GM10847 (cell line): ENCODE measurements around the gene IQCK.

Experiments
- POLR2A ChIP-seq: IDR thresholded peaks from 2 replicates; pipeline ENCODE4 v1.6.1; 2011; ENCODE audit not compliant: insufficient read length; ENCODE audit errors: extremely low read depth

Gene IQCK

DNA sequence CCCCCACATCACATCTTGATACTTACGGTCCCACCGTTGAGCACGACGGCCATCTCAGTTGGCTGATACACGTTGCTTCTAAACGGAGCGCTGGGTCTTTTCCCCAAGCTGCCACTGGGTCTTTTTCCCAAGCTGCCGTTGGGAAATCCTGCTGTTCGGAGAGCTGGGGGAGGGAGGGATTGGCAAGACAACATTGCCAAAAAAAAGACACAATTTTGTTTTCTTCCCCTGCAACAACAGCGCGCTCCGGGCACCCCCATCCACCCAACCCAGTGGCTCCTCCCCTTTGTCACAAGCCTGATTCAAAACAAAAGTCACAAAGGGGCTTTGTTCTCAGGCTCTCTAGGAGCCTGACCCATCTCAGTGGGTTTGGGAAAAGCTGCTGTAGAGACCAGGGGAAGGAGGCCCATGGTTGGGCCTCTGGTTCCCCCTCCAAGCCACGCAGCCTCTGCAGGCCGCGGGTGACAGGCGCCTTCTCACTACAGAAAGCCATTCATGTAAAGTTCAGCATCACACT is 143.8 kb downstream of the IQCK start:
- no peak for TF ChIP-seq POLR2A

DNA sequence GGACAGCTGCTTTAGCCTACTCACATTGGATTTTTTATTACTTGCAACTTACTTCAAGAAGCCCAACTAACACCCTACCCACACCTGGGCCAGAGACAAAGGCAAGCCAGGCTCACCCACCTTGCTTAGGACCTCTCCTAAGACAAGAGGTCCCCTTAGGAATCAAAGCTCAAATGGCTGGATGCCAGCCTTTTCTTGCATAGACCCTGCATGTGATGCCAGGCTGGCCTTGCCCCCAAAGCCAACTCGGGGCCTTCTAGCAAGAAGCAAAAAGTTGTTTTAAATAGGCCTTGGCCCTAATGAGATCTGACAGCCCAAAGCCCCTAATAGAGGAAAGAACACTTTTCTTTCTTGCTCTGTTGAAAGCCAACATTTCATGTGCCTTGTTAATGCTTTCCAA is 145.9 kb downstream of the IQCK start:
- TF ChIP-seq POLR2A, result no peak

DNA sequence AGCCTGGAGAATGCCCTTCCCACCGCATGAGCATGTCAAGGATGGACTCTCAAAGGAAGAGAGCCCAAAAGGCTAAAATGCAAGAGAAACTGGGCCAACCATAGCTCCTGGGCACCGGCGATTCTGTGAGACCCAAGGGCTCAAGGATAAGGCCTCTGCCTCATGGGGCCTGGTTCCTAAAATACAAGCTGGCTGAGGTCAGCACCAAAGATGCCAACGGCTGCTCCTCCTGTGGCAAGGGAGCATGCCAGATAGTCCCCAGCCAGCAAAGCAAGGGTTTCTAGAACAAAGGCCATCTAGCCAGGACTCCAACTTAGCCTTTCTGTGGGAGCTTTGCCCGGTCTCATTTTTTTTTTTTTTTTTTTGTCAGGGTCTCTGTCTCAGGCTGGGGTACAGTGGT is 146.5 kb downstream of the IQCK start:
- no peak for TF ChIP-seq POLR2A

DNA sequence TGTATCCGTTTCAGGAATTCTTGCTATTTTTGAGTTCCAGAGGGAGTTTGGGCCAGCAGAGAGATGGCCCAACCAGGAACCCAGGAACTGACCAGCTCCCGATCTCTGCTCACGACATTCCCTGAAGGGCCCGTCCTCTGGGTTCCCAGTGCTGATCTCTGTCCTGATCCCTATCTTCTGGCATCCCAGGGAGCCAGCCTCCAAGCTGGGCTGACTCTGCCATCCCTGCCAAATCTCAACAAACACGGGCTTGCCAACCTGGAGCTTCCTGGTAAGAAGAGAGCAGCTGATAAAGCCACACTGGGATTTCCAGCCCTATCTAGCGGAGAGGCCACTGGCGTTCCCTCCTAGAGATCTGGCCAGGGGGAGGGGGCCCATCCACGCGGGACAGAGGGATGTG is 150.3 kb downstream of the IQCK start:
- TF ChIP-seq POLR2A, result no peak

DNA sequence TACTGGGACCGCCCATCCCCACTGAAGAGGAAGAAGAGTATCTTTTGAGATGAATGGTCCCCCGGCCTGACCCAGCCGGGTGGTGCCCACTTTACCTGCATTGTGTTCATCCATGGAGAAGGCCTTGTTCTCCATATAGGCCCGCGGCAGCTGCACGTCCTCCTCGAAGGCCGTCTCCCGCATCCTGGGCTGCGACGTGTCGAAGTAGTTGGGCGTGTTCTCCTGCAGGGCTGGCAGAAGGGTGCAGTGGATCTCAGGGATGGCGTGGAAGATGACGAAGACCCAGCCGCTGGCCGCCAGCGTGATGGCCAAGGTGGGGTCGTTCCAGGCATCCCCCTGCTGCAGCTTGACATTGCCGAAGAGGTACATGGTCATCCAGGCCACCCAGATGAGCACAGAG is 153.7 kb downstream of the IQCK start:
- TF ChIP-seq POLR2A, result no peak

DNA sequence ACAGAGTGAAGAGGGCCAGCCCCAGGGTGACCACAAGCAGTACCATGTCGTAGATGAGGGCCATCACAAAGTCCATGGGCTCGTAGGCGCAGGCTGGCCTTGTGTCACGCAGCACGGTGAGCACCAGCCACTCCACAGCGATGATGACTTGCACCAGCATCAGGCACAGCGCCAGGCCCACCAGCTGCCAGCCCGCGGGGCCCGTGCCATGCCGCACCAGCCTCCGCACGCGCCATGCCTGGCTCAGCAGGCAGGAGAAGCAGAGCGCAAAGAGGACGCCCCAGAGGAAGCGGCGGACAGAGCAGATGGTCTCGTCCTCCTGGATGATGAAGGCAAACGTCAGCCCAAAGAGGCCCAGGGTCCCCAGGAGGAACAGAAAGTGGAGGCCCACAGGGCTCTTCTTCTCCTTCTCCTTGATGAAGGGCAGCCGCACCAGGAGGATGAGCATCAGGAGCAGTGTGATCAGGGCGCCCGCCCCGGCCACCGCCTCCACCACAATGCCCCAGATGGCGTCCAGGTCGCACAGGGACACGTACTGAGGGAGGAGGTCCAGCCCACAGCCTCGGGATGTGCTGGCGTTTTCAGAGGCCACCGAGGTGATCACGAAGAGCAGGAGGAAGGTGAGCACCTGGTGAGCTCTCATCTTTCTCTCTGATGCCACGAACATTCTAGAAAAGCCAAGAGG is 154.2 kb downstream of the IQCK start:
- no peak for TF ChIP-seq POLR2A

DNA sequence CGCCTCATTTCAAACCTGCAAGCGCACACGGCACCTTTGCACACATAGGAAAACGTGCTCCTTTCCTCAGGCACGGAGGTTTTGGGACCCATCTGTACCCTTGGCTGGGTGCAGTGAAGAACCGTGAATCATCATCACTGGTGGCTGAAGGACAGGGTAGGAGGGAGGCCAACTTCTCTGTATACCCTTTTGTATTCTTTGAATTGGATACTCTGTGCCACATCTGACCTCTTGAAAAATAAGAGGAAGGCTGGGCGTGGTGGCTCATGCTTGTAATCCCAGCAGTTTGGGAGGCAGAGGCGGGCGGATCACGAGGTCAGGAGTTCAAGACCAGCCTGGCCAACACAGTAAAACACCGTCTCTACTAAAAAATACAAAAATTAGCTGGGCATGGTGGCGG is 154.9 kb downstream of the IQCK start:
- TF ChIP-seq POLR2A, result no peak

DNA sequence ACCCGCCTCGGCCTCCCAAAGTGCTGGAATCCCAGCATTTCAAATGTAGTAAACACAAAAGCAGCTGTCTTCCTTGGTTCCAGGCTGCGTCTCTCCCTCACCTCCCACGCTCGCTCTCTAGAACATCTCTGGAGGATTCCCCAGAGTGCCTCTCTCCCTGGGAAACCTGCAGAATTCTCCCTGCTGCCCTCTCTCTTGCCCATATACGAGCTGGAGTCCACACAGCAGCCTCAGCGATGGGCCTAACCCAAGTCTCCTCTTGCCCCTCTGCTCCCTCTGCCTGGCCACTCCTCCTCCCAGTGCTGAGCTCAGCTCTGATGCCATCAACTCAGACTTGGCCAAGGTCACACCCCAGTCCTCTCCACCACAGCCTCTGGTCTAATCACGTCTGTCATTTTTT is 156.0 kb downstream of the IQCK start:
- no peak for TF ChIP-seq POLR2A

DNA sequence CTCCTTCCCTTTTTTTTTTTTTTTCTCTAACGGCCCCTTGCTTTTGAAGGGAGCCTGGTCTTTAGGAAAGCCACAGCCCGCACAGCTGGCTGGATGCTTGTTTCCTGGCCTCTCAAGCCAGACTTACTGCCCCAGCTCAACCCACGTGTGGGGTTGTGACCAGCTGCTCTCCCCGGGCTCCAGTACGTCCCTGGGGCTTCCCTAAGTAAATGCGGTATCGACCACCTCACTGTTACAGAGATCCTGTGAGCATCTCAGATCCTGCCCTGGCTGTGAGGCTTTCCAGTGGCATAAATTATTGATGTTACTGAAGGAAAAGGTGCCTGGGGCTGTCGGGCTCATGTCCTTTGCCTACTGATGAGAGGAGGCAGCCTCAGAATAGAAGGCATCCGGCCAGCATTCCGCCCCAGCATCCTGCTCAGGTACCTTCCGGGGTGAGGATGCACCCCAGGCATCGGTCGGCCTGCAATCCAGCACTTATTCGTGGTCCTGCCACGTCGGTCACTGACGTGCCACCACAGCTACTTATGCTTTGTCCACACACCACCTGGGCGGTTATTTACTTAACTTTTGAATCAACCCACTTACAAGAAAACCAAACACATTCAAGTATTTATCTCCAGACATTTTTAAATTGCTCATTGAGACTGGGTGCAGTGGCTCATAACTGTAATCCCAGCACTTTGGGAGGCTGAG is 156.9 kb downstream of the IQCK start:
- no peak for TF ChIP-seq POLR2A

DNA sequence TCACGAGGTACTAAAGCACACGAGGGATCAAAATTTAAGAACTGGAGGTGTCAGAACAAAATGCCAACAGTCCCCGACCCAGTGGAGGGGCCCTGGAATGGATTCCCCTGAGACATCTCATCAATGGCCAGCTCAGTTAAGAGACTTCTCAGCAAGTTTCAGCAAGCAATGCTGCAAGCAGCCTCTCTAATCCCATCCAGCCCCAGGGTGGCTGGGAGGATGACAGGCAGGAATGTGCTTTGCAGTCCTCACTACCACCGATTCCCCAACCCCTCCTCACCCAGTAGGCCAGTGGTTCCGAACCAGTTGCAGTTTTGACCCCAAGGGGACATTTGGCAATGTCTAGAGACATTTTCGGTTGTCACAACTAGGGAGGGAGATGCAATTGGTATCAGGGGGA is 157.8 kb downstream of the IQCK start:
- no peak for TF ChIP-seq POLR2A

DNA sequence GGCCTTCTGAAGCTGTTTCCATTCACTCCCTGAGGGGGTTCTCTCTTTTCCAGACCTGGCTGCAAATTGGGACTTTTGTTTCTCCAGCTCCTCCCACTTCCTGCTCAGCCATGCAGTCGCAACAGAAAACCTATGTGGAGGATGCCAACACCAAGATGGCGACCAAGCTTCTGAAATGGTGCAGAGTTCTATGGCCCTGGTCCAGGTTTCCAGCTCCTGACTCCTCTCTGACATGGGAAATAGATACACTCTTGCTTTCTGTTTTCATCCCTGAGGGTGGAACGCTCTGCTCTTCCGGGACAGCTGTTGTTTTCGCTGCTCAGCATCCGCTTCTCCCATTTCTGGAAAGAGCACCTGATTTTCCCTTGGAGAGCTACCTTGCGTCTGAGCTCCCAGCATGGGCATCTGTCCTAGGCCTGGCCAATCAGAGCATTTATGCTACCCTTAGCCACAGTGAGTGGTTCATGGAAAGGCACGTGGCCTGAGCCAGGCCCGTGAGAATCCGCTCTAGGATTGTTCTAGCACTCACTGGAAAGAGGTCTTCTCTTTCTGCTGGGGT is 158.5 kb downstream of the IQCK start:
- no peak for TF ChIP-seq POLR2A

DNA sequence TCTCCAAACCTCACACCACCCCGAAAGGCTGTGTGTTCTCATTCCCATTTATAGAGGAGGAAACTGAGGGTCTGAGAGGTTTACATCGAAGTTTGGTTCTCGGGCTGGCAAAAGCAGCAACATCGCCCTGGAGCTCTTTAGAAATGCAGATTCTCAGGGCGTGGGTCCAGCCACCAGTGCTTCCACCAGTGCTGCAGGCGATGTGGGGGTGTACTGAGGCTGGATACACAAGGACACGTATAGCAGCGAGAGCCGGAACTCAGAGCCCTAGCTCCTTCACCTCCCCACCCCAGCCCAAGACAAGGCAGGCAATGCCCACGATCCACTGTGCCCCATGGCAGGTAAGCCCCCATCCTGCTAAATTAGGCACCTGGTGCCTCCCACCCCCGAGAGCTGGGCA is 160.7 kb downstream of the IQCK start:
- TF ChIP-seq POLR2A, result no peak

DNA sequence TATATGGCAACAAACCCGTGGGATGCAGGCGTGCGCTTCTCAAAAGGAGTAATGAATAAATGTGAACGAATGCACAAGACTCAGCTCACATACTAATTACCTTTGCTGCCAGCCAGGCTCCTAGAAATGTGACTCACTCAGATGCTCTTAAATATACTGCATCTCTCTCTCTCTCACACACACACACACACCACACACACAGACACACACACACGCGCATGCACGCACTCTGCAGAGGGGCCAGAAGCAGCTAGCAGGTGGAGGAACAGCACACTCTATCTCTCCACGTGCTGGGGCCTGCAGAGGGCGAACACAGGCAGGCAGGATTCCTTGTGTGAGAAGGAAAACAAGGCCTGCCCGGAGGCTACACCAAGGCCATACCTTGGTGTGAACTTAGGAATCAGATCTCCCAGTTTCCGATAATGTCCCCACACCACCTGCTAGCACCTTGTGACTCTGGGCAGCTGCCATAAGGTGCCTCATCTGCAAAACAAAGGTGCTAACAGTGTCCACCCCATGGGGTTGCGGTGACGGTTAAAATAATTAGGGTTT is 161.2 kb downstream of the IQCK start:
- no peak for TF ChIP-seq POLR2A

DNA sequence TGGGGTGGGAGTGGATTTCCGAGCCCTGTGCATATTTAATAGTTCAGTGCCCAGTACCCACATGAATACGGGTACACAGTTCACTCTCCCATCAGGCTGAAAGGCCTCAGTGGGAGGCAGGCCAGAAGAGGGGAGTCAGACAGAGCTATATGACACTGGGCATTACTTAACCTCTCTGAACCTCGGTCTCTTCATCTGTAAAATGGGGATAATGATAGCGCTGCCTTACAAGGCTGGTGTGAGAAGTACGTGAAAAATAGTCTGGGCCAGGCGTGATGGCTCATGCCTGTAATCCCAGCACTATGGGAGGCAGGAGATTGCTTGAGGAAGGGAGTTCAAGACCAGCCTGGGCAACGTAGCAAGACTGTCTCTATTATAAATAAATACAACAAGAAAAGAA is 163.0 kb downstream of the IQCK start:
- TF ChIP-seq POLR2A, result no peak

DNA sequence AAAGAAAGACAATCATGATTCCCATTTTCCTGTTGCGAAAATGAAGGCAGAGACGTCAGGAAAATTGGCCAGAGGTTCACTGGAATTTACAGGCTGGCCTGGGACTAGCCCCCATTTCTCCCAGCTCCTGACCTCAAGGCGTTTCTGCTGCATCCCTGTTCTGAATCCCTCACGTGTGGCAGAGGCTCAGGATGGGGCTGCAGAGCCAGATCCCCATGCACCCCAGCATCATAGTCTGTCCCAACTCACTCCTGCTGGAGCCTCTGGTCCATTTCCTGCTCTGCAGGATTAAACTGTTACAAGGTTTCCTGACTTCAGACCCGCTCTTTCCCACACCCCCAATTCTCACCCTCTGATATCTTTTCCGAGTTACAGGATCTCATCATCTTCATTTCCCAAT is 163.7 kb downstream of the IQCK start:
- no peak for TF ChIP-seq POLR2A

DNA sequence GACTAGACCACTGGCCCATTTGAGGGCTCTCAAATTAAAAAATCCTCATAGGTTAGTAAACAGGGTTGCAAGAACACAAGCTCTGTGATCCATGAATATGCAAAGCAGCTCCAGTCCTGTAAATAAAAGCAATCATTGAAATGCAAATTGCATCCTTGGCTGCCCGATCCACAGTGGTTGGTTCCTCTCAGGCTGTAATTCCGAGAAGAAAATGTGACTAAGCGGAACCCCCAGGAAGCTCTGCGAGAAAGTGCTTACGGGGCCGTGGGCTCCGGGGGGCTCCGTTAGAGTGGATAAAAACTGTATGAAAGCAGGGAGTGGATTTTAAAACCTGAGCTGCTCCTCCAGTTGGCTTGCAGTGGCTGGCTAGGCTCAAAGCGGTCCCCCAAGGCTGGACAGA is 164.1 kb downstream of the IQCK start:
- no peak for TF ChIP-seq POLR2A

DNA sequence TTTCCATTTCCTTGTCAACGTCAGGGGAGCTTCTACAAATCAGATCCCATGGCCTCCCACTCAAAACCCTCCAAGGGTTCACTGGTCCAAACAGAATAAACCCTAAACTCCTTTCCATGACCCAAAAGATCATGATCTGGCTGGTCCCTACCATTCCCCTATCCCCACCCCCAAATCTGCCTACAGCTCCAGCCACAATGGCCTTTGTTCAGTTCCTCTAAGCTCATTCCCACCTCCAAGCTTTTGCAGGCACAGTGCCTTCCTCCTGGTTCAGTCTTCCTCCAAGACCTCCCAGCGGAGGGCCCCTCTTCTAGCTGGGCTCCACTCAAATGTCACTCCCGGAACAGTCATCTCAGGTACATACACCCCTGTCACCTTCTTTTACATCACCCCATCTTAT is 164.6 kb downstream of the IQCK start:
- no peak for TF ChIP-seq POLR2A
